SK-N-MC (cell line): ENCODE measurements around the gene HK2.

Experiments
- DNase-seq: peaks from one replicate; pipeline ENCODE4 v3.0.0-alpha.2; 2011; ENCODE audit warnings: low read depth, low spot score
- H3K27ac ChIP-seq: fragments of 200-600 bp; sonication (generic); 2 replicates; pipeline ENCODE4 v1.5.1; 2016; ENCODE audit warnings: mixed run types
- H3K36me3 ChIP-seq: fragments of 200-600 bp; sonication (generic); 2 replicates; pipeline ENCODE4 v1.6.1; 2017; ENCODE audit warnings: antibody characterized with exemption, low read length, mixed read lengths; ENCODE audit not compliant: insufficient read depth
- H3K4me3 ChIP-seq: fragments of 200-600 bp; sonication (generic); 2 replicates; pipeline ENCODE4 v1.5.1; 2016
- H3K9ac ChIP-seq: fragments of 200-600 bp; sonication (generic); 2 replicates; pipeline ENCODE4 v1.8.0; 2017; ENCODE audit warnings: mixed run types, mixed read lengths; ENCODE audit not compliant: insufficient read length
- H3K9me3 ChIP-seq: fragments of 200-600 bp; sonication (generic); 2 replicates; pipeline ENCODE4 v1.6.1; 2017; ENCODE audit warnings: low read depth, mild to moderate bottlenecking, antibody characterized with exemption, low read length, moderate library complexity, mixed read lengths
- EZH2 ChIP-seq: fragments of 200-600 bp; sonication (generic); IDR thresholded peaks from one replicate; pipeline ENCODE4 v1.6.1; 2017; ENCODE audit warnings: antibody characterized with exemption
- FOXP2 ChIP-seq: optimal IDR thresholded peaks from 2 replicates; pipeline ENCODE3; 2011; ENCODE audit warnings: mild to moderate bottlenecking, moderate library complexity; ENCODE audit not compliant: insufficient read depth; ENCODE audit errors: extremely low read length, control extremely low read depth
- POLR2AphosphoS5 ChIP-seq: IDR thresholded peaks from 2 replicates; pipeline ENCODE4 v1.6.1; 2012; ENCODE audit warnings: mild to moderate bottlenecking, low read depth, low read length, borderline replicate concordance

Gene HK2

GRCh38 chr2:74815941-74816340 is 18.0 kb upstream of the HK2 start:
- Histone ChIP-seq H3K36me3 (no peaks in the 10 kb centered on the region), H3K9ac (no peak overlapping the region), H3K4me3 (no peak overlapping the region), H3K27ac (no peak overlapping the region), H3K9me3 (no peaks in the 10 kb centered on the region)
- no peak for TF ChIP-seq POLR2AphosphoS5
- TF ChIP-seq FOXP2, result no peak
- no peak for DNase-seq

- Histone ChIP-seq H3K9me3 (no peaks in the 10 kb centered on the region), H3K4me3 (no peak overlapping the region), H3K36me3 (no peaks in the 10 kb centered on the region), H3K9ac (no peak overlapping the region), H3K27ac (no peak overlapping the region)
- TF ChIP-seq EZH2, result no peak
- no peak for DNase-seq
Measured at GRCh38 chr2:74816540-74817303, 17.2 kb upstream of the HK2 start.

- no peak for DNase-seq
- TF ChIP-seq FOXP2 (no peak), EZH2 (no peak), POLR2AphosphoS5 (no peak)
- no peaks in the 10 kb centered on the region for H3K36me3 ChIP-seq
- no peak overlapping the region for H3K9ac ChIP-seq
- H3K27ac ChIP-seq, result no peak overlapping the region
- no peak overlapping the region for H3K4me3 ChIP-seq
- no peaks in the 10 kb centered on the region for H3K9me3 ChIP-seq
Measured at GRCh38 chr2:74817304-74817675, 16.6 kb upstream of the HK2 start.

GRCh38 chr2:74819702-74820101 is 14.2 kb upstream of the HK2 start:
- TF ChIP-seq POLR2AphosphoS5 (no peak), FOXP2 (no peak), EZH2 (no peak)
- Histone ChIP-seq H3K4me3 (no peak overlapping the region), H3K27ac (no peak overlapping the region), H3K9ac (no peak overlapping the region), H3K36me3 (no peaks in the 10 kb centered on the region), H3K9me3 (no peaks in the 10 kb centered on the region)
- no peak for DNase-seq

GRCh38 chr2:74821177-74822126 is 12.5 kb upstream of the HK2 start:
- TF ChIP-seq POLR2AphosphoS5 (no peak), FOXP2 (no peak), EZH2 (no peak)
- Histone ChIP-seq H3K9ac (no peak overlapping the region), H3K9me3 (no peaks in the 10 kb centered on the region), H3K4me3 (no peak overlapping the region), H3K36me3 (no peaks in the 10 kb centered on the region), H3K27ac (no peak overlapping the region)
- no peak for DNase-seq

GRCh38 chr2:74822771-74823566 is 11.0 kb upstream of the HK2 start:
- no peaks in the 10 kb centered on the region for H3K9me3 ChIP-seq
- no peak overlapping the region for H3K9ac ChIP-seq
- no peak overlapping the region for H3K27ac ChIP-seq
- DNase-seq, result no peak
- TF ChIP-seq EZH2, result no peak
- TF ChIP-seq POLR2AphosphoS5, result no peak
- no peak for TF ChIP-seq FOXP2
- no peaks in the 10 kb centered on the region for H3K36me3 ChIP-seq
- no peak overlapping the region for H3K4me3 ChIP-seq

DNA sequence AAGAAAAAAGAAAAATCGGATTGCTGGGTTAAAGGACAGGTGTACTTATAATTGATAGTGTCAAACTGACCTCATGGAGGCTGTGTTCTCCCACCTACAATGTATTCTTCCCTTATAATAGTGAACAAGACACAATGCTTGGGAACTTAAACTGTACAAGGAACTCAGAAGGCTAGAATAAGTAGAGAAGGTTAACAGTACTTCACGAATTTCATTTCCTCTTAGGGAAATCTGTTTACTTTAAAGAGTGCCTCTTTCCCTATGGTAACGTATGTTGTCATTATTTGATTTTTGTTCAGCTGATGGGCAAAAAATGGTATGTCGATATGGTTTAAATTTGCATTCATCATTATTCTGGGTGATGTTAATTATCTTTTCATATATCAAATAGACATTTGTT is 9.2 kb upstream of the HK2 start:
- no peaks in the 10 kb centered on the region for H3K36me3 ChIP-seq
- no peak overlapping the region for H3K27ac ChIP-seq
- DNase-seq, result no peak
- no peak for TF ChIP-seq EZH2
- no peak for TF ChIP-seq FOXP2
- no peak for TF ChIP-seq POLR2AphosphoS5
- no peaks in the 10 kb centered on the region for H3K9me3 ChIP-seq
- H3K4me3 ChIP-seq, result no peak overlapping the region
- no peak overlapping the region for H3K9ac ChIP-seq

- no peaks in the 10 kb centered on the region for H3K9me3 ChIP-seq
- no peak overlapping the region for H3K9ac ChIP-seq
Measured at GRCh38 chr2:74828543-74828942, 5.4 kb upstream of the HK2 start.

More at GRCh38 chr2:74828543-74828942, 5.4 kb upstream of the HK2 start:
- no peak overlapping the region for H3K27ac ChIP-seq
- no peak for DNase-seq
- H3K4me3 ChIP-seq, result no peak overlapping the region
- TF ChIP-seq EZH2 (no peak), POLR2AphosphoS5 (no peak), FOXP2 (no peak)
- H3K36me3 ChIP-seq, result no peaks in the 10 kb centered on the region
